ENCODE results near the gene PDZD2.

GRCh38 chr5:32083981-32084430 is 445.1 kb downstream of the PDZD2 start:
- TF ChIP-seq CTCF (conservative IDR thresholded peaks at IDR 0.05; ENCODE audit: low read depth, low read length) = no peak
- TF ChIP-seq EZH2 (IDR thresholded peaks at IDR 0.05; ENCODE audit: borderline replicate concordance, low read depth, low read length, poor library complexity, severe bottlenecking) = no peak
